ENCODE measurements around the gene KMT2C.

DNA sequence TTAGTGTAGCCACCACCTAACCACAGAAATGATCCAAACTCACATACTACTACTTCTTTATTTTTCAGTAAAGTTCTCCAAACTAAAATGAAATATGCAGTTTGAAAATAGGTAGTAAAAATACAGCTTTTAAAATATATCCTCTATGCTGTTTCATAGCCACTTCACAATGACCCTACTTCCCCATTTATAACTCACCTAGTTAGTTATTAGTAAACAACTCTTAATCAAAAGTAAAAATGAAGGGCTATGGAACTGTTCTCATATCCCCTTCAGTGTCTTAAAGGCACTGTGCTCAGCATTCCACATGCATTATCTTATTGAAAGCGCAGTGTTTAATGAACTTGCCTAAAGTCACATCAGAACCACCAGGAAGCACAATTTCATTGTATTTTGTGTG lies 43.5 kb downstream of the KMT2C start:
- TF ChIP-seq EZH2 (IDR thresholded peaks at IDR 0.05; ENCODE audit: insufficient read depth, poor library complexity, severe bottlenecking) (no peak), EZH2phosphoT487 (IDR thresholded peaks at IDR 0.05; ENCODE audit: insufficient read depth, low read depth) (no peak)
